OCI-LY7 (cell line): Measurements from ENCODE around the gene IMPACT. TPM values are rescaled to one million over a fixed set of nuclear protein-coding genes. Genes with fewer than 3 reads are reported as not detected.

Source experiments
- BruUV-seq: library from RNA; stranded (reverse); fragments of 400-500 nt; replicated peaks from 2 replicates; lab custom pipeline; 2021; lab: Mats Ljungman, UMichigan
- CTCF ChIA-PET: fragments of 300-600 bp; sonication (Branson Sonifier 250); formaldehyde crosslinking; loops from one replicate; lab custom pipeline; 2022; ENCODE audit warnings: antibody characterized with exemption; ENCODE audit not compliant: unreplicated experiment; lab: Charles Lee
- POLR2A ChIA-PET: fragments of 300-600 bp; sonication (Branson Sonifier 250); formaldehyde crosslinking; loops from one replicate; lab custom pipeline; 2022; ENCODE audit warnings: antibody characterized with exemption; lab: Charles Lee
- DNase-seq: peaks from one replicate; pipeline ENCODE4 v3.0.0-alpha.2; 2015; ENCODE audit warnings: low spot score
- H2AFZ ChIP-seq: fragments of 200-600 bp; sonication (generic), shearing (Covaris generic); 2 replicates; pipeline ENCODE4 v1.6.1; 2014; ENCODE audit warnings: mild to moderate bottlenecking, antibody characterized with exemption, low read length, moderate library complexity
- H3K27ac ChIP-seq: fragments of 200-600 bp; sonication (generic); 2 replicates; pipeline ENCODE4 v1.5.1; 2014; ENCODE audit warnings: mixed run types, low read depth, mild to moderate bottlenecking, moderate library complexity, low read length, inconsistent platforms; ENCODE audit not compliant: poor library complexity, severe bottlenecking
- H3K36me3 ChIP-seq: fragments of 200-600 bp; sonication (generic); 2 replicates; pipeline ENCODE4 v1.6.1; 2014; ENCODE audit warnings: mild to moderate bottlenecking, antibody characterized with exemption, low read length, moderate library complexity, mixed read lengths; ENCODE audit not compliant: insufficient read depth
- H3K4me1 ChIP-seq: fragments of 200-600 bp; sonication (generic); 2 replicates; pipeline ENCODE4 v1.5.1; 2014; ENCODE audit warnings: mild to moderate bottlenecking, low read length; ENCODE audit not compliant: insufficient read depth, poor library complexity, severe bottlenecking
- H3K4me2 ChIP-seq: fragments of 200-600 bp; sonication (generic); 2 replicates; pipeline ENCODE4 v1.6.1; 2014; ENCODE audit warnings: mild to moderate bottlenecking, low read length
- H3K4me3 ChIP-seq: fragments of 200-600 bp; sonication (generic); 2 replicates; pipeline ENCODE4 v1.5.1; 2014; ENCODE audit warnings: mild to moderate bottlenecking, low read depth, low read length; ENCODE audit not compliant: poor library complexity, severe bottlenecking
- H3K79me2 ChIP-seq: fragments of 200-600 bp; sonication (generic); 2 replicates; pipeline ENCODE4 v1.6.1; 2016; ENCODE audit warnings: low read depth, mild to moderate bottlenecking, low read length, moderate library complexity, mixed read lengths; ENCODE audit not compliant: insufficient read depth
- H3K9me2 ChIP-seq: fragments of 200-600 bp; sonication (generic); 2 replicates; pipeline ENCODE4 v1.6.1; 2016; ENCODE audit warnings: mild to moderate bottlenecking, low read length, mixed read lengths; ENCODE audit not compliant: insufficient read depth
- H3K9me3 ChIP-seq: fragments of 200-600 bp; sonication (generic); 2 replicates; pipeline ENCODE4 v1.6.1; 2014; ENCODE audit warnings: mild to moderate bottlenecking, mixed run types, low read length, mixed read lengths
- H4K20me1 ChIP-seq: fragments of 200-600 bp; sonication (generic); 2 replicates; pipeline ENCODE4 v1.6.1; 2014; ENCODE audit warnings: mild to moderate bottlenecking, antibody characterized with exemption, low read length, moderate library complexity, mixed read lengths; ENCODE audit not compliant: insufficient read depth
- EZH2phosphoT487 ChIP-seq: fragments of 200-600 bp; sonication (generic); IDR thresholded peaks from 2 replicates; pipeline ENCODE4 v1.6.1; 2018; ENCODE audit warnings: low read depth, borderline replicate concordance, mild to moderate bottlenecking, mixed run types, antibody characterized with exemption, low read length, moderate library complexity, mixed read lengths
- intact Hi-C: fragments of 100-400 bp; cut with micrococcal nuclease; formaldehyde crosslinking; loops from one replicate; pipeline ENCODE4 v1.10.0; 2022; ENCODE audit not compliant: unreplicated experiment
- total RNA-seq, 2 experiments: library from RNA; depleted of rRNA in 1 of 2; stranded (reverse); fragments of >200 nt in 1 of 2; shearing (Covaris generic) in 1 of 2; gene quantifications; 2 replicates each; pipeline ENCODE4 v1.2.3, GENCODE V29; 2014 to 2022
- TF ChIP-seq, protein P1 (sequence below): fragments of 200-600 bp; sonication (generic); conservative IDR thresholded peaks from 2 replicates; pipeline ENCODE4 v1.5.1; 2014; ENCODE audit warnings: mild to moderate bottlenecking, antibody characterized with exemption, low read length, moderate library complexity, mixed read lengths

Gene IMPACT
- total RNA-seq, 2 experiments from 2014 or later: not detected

- Histone ChIP-seq H3K36me3 (no peaks in the 10 kb centered on the region), H4K20me1 (no peaks in the 10 kb centered on the region), H2AFZ (no peak overlapping the region), H3K9me2 (no peaks in the 10 kb centered on the region), H3K4me1 (no peaks in the 10 kb centered on the region), H3K9me3 (no peaks in the 10 kb centered on the region), H3K4me3 (no peak overlapping the region), H3K27ac (no peak overlapping the region), H3K79me2 (no peaks in the 10 kb centered on the region), H3K4me2 (no peak overlapping the region)
- no TSS peak for BruUV-seq
- POLR2A ChIA-PET: interaction anchor here (0.7 kb wide), 1 partner anchor 45 kb away, joined by 6 read pairs; no protein-coding TSS in a partner anchor
- no peak for DNase-seq
- no peak for TF ChIP-seq EZH2phosphoT487
- TF ChIP-seq, protein P1, sequence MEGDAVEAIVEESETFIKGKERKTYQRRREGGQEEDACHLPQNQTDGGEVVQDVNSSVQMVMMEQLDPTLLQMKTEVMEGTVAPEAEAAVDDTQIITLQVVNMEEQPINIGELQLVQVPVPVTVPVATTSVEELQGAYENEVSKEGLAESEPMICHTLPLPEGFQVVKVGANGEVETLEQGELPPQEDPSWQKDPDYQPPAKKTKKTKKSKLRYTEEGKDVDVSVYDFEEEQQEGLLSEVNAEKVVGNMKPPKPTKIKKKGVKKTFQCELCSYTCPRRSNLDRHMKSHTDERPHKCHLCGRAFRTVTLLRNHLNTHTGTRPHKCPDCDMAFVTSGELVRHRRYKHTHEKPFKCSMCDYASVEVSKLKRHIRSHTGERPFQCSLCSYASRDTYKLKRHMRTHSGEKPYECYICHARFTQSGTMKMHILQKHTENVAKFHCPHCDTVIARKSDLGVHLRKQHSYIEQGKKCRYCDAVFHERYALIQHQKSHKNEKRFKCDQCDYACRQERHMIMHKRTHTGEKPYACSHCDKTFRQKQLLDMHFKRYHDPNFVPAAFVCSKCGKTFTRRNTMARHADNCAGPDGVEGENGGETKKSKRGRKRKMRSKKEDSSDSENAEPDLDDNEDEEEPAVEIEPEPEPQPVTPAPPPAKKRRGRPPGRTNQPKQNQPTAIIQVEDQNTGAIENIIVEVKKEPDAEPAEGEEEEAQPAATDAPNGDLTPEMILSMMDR: no peak
- CTCF ChIA-PET: no interaction called here
- intact Hi-C loops: no loop called here
Measured at GRCh38 chr18:24388957-24389356, 37.5 kb upstream of the IMPACT start.

DNA sequence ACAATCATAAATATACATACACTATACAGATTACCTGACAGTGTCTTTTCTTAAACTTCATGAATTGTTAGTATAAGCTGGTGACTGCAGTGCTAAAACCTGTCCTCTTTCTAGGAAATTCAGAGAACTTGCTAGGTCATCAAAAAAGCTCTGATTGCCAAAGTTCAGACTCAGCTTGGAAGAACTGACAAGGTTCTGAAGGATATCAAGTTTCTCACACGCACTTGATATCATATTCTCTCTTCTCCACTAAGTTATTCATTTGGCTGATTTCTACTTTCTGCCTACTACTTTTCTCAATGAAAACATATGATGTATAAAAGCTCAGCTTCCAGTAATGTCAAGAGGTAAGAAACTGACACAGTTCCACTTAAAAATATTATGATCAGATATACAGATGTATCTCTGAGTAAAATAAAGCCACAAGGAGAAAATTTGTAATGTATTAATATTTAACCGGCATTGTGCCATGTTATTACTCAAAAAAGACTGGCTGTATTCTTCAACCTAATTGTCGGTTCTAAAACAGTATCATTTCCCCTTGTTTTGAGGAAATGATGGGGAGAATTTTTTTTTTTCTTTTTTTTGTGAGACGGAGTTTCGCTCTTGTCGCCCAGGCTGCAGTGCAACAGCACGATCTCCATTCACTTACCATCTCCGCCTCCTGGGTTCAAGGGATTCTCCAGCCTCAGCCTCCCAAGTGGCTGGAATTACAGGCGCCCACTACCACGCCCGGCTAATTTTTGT, 31.2 kb upstream of the IMPACT start:
- CTCF ChIA-PET: no interaction called here
- intact Hi-C loops: loop anchor here (10.0 kb wide), 1 partner anchor 220 kb away; no protein-coding TSS in a partner anchor
- Histone ChIP-seq H3K4me1 (peaks cover 7% of the 10 kb centered on the region), H3K27ac (no peak overlapping the region), H3K9me3 (no peaks in the 10 kb centered on the region), H2AFZ (no peak overlapping the region), H3K9me2 (no peaks in the 10 kb centered on the region), H3K4me2 (no peak overlapping the region), H3K36me3 (no peaks in the 10 kb centered on the region), H3K4me3 (no peak overlapping the region), H4K20me1 (no peaks in the 10 kb centered on the region), H3K79me2 (no peaks in the 10 kb centered on the region)
- TF ChIP-seq, protein P1: no peak
- TF ChIP-seq EZH2phosphoT487: no peak
- no peak for DNase-seq
- POLR2A ChIA-PET: interaction anchor here (0.7 kb wide), 1 partner anchor 97 kb away, joined by 3 read pairs; no protein-coding TSS in a partner anchor
- BruUV-seq: no TSS peak
